RKO (cell line): ENCODE measurements around the gene HCFC1R1.
"Not testable (repeated sequence)": the region's sequence is repeated elsewhere in the genome, so short reads cannot be mapped to it uniquely, and the experiment has no call there.

Experiments
- DNase-seq: peaks from one replicate; pipeline ENCODE4 v3.0.0-alpha.2; 2016; ENCODE audit warnings: low spot score

HCFC1R1 gene, protein sequence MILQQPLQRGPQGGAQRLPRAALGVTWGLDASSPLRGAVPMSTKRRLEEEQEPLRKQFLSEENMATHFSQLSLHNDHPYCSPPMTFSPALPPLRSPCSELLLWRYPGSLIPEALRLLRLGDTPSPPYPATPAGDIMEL

GRCh38 chr16:3023669-3024478, at the start of gene HCFC1R1, which contains the start of gene THOC6:
Gene HCFC1R1 (minus strand): TSS chr16:3023942. CDS start chr16:3023941, 1 bp downstream.
Gene THOC6 (plus strand): TSS chr16:3024035. CDS start chr16:3024327, 292 bp downstream.
- DNase-seq, result peak; percentile 99

- DNase-seq, result no peak
Observed at GRCh38 chr16:3073448-3073847, 49.7 kb upstream of the HCFC1R1 start.

GRCh38 chr16:3072576-3073263, 49.0 kb upstream of the HCFC1R1 start:
- DNase-seq, result not testable (repeated sequence)

GRCh38 chr16:3072148-3072547, 48.4 kb upstream of the HCFC1R1 start:
- DNase-seq, result not testable (repeated sequence)

DNA sequence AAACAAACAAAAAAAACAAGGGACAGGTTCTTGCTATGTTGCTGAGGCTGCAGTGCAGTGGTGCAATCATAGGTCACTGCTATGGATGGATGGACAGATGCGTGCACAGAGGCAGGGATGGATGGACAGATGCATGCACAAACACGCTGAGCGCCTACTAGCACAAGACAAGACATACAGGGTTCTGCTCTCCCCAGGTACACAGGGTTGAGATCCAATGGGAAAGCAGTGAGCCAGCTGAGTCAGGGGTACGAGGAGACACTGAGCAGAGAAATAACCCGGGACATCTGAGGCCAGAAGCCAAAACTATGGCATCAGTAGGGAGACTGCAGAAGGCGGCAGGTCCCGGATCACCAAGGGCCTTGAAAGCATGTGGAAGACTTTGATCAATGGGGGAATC, 47.9 kb upstream of the HCFC1R1 start:
- no peak for DNase-seq

GRCh38 chr16:3070608-3071111, 46.9 kb upstream of the HCFC1R1 start:
- no peak for DNase-seq

DNA sequence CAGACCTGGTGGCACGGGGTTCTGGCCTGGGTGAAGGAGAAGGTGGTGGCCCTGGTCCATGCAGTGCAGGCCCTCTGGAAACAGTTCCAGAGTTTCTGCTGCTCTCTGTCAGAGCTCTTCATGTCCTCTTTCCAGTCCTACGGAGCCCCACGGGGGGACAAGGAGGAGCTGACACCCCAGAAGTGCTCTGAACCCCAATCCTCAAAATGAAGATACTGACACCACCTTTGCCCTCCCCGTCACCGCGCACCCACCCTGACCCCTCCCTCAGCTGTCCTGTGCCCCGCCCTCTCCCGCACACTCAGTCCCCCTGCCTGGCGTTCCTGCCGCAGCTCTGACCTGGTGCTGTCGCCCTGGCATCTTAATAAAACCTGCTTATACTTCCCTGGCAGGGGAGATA, 45.4 kb upstream of the HCFC1R1 start:
- DNase-seq, result not testable (repeated sequence)

- DNase-seq, result no peak
Observed at GRCh38 chr16:3068487-3068886, 44.7 kb upstream of the HCFC1R1 start.

DNA sequence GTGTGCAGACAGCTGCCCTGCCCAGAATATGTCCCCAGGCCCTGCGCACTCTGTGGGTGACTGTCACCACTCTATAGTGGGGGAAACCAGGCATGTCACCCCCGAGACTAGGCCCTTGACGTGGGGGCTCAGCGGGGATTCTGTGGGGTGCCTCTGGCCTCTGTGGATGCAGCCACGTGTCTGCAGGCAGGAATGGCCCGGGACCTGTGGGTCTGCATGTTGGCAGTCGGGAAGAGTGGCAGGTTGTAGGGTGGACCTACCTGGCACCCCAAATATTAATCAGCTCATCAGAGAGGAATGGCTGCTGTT, 42.7 kb upstream of the HCFC1R1 start:
- no peak for DNase-seq

DNA sequence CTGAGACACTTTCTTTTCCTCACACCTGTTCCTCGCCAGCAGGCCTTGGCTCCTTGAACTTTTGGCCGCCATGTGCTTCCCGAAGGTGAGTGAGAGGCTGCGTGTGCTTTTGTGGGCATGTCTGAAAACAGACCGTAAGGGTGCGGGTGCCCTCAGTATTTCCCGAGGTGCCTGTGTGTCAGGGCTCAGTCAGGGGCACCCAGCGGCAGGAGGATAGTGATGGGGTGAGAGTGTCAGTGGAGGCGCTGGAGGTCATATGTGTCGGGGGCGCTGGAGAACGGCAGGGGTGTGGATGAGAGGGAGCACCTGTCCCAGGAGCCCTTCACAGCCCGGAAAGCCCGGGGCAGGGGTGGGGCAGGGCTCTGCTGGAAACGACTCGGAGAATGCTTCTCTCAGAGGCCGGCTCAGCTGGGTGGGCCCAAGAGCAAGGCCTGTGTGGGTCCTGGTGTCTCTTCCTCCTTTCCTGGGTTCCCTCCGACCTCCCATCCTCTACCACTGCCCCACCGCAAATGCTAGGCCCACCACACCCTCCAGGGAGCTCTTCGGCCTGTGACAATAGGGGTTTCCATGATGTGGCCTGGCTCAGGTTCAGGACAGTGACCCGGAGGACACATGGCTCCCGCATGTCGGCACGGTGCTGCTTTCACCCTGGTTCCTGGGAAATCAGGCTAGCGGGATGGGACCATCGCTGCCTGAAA, 42.1 kb upstream of the HCFC1R1 start:
- peak; percentile 19 for DNase-seq

DNA sequence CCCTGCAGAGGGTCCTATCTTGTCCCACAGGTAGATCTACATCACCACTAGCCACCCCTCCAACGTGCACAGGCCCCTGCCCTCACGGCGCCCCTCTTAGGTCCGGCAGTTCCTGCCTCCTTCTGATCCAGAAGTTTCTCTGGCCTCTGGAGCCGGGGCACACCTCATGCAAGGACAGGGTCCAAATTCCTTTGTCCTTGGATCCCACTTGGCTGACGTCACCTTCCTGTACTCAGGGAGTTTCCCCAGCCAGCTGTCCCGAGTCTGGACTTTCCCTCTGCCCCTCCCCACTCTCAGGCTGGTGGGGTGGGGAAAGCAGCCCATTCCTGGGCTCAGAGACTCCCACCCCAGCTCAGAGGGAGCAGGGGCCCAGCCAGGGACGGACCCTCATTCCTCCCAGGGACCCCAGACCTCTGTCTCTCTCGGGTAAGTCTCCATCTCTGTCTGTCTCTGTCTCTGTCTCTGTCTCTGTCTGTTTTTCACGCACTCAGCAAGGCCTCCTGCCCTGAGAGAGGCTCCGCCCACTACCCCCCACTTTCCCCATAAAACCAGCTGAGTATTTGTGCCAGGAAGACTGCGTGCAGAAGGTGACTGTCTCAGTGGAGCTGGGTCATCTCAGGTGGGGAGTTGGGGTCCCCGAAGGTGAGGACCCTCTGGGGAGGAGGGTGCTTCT, 41.5 kb upstream of the HCFC1R1 start, which contains the start of gene IL32:
TSS of gene IL32 (plus strand) at position 572 of the 673 bp plus-strand sequence. CDS start 172 bp downstream, outside the sequence.
- peak; percentile 66 for DNase-seq

- no peak for DNase-seq
Observed at GRCh38 chr16:3063625-3064386, 40.1 kb upstream of the HCFC1R1 start.

DNA sequence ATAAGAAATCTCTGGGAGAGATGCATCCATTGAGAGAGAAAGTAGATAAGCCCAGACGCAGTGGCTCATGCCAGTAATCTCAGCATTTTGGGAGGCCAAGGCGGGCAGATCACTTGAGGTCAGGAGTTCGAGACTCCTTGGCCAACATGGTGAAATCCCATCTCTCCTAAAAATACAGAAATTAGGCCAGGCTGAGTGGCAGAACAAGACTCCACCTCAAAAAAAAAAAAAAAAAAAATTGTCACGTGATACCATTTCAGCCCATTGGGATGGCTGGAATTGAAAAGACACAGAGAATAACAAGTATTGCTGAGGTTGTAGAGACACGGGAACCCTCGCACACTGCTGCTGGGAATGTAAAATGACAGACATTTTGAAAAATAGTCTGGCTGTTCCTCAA, 38.8 kb upstream of the HCFC1R1 start:
- DNase-seq, result no peak

- no peak for DNase-seq
Observed at GRCh38 chr16:3060339-3061127, 36.8 kb upstream of the HCFC1R1 start.

GRCh38 chr16:3059723-3060242, 36.0 kb upstream of the HCFC1R1 start:
- DNase-seq, result no peak

GRCh38 chr16:3059041-3059722, 35.4 kb upstream of the HCFC1R1 start:
- DNase-seq, result peak; percentile 87

- no peak for DNase-seq
Observed at GRCh38 chr16:3058139-3059030, 34.6 kb upstream of the HCFC1R1 start.
